HepG2 (cell line): Measurements from ENCODE around the gene CENPP. TPM values are rescaled to one million over a fixed set of nuclear protein-coding genes. Genes with fewer than 3 reads are reported as not detected.

Source experiments
- ATAC-seq: fragments of 200-7000 bp; cut with Tn5 transposase; 3 replicates; pipeline ENCODE4 v1.9.1; 2020; ENCODE audit warnings: mild to moderate bottlenecking, moderate library complexity
- BruUV-seq: library from RNA; stranded (reverse); fragments of 400-500 nt; replicated peaks from 2 replicates; lab custom pipeline; 2021; lab: Mats Ljungman, UMichigan
- CTCF ChIA-PET: fragments of 300-600 bp; formaldehyde crosslinking; extraction: SDS; loops from one replicate; lab custom pipeline; 2021; ENCODE audit warnings: low total read pairs, inconsistent platforms, low intra/inter-chr PET ratio; lab: Yijun Ruan, JAX
- POLR2A ChIA-PET: fragments of 350-600 bp; sonication (Branson Sonifier 250); formaldehyde crosslinking; loops from one replicate; lab custom pipeline; 2020; ENCODE audit warnings: antibody characterized with exemption, inconsistent platforms; lab: Yijun Ruan, JAX
- DNase-seq: peaks from one replicate; pipeline ENCODE4 v3.0.0-alpha.2; 2015; ENCODE audit warnings: low spot score
- FAIRE-seq: peaks from 3 replicates; lab custom pipeline; 2011; peaks lifted over from hg19 to GRCh38; lab: Jason Lieb, UNC
- H2AFZ ChIP-seq: one replicate; pipeline ENCODE4 v1.6.1; 2011; ENCODE audit warnings: low read length, inconsistent platforms
- H3K27ac ChIP-seq: fragments of 300-600 bp; 3 replicates; pipeline ENCODE4 v1.8.0; 2011; ENCODE audit warnings: mixed run types, mild to moderate bottlenecking, mixed read lengths, low read length, inconsistent platforms; ENCODE audit not compliant: insufficient read depth; ENCODE audit errors: extremely low read length
- H3K27me3 ChIP-seq, 2 experiments: fragments of 200-600 bp in 1 of 2; 2 replicates in 1 of 2; 3 replicates in 1 of 2; pipeline versions ENCODE4 v1.6.0 to v1.8.0; 2011; ENCODE audit warnings: low read length in 2 of 2, mild to moderate bottlenecking in 2 of 2, moderate library complexity in 2 of 2, inconsistent platforms in 1 of 2; ENCODE audit not compliant: insufficient read depth in 2 of 2, control insufficient read depth in 1 of 2
- H3K36me3 ChIP-seq, 2 experiments: fragments of 200-600 bp in 1 of 2; replicated peaks in 1 of 2; 2 replicates in 1 of 2; 3 replicates in 1 of 2; pipeline versions ENCODE4 v1.5.1 to v1.8.0; 2011; ENCODE audit warnings: low read length in 2 of 2, inconsistent platforms in 1 of 2; ENCODE audit not compliant: insufficient read depth in 2 of 2, control insufficient read depth in 1 of 2
- H3K4me1 ChIP-seq: 2 replicates; pipeline ENCODE4 v1.5.1; 2012; ENCODE audit warnings: low read length, inconsistent platforms; ENCODE audit not compliant: insufficient read depth
- H3K4me2 ChIP-seq: 2 replicates; pipeline ENCODE4 v1.6.0; 2011; ENCODE audit warnings: low read depth, low read length, inconsistent platforms
- H3K4me3 ChIP-seq, 3 experiments: fragments of 200-600 bp in 1 of 3; sonication (generic), shearing (Covaris generic) in 1 of 3; replicated peaks in 1 of 3; 2 replicates each; pipeline ENCODE4 v1.5.1; 2011 to 2016; ENCODE audit warnings: low read length in 3 of 3, inconsistent platforms in 2 of 3, low read depth in 2 of 3, mild to moderate bottlenecking in 2 of 3, control low read depth in 1 of 3, mixed read lengths in 1 of 3; ENCODE audit not compliant: insufficient read depth in 1 of 3
- H3K79me2 ChIP-seq: one replicate; pipeline ENCODE4 v1.6.1; 2011; ENCODE audit warnings: low read length, inconsistent platforms; ENCODE audit not compliant: insufficient read depth
- H3K9ac ChIP-seq: 2 replicates; pipeline ENCODE4 v1.6.0; 2011; ENCODE audit warnings: mild to moderate bottlenecking, low read depth, low read length, inconsistent platforms; ENCODE audit not compliant: insufficient read depth
- H3K9me3 ChIP-seq: 2 replicates; pipeline ENCODE4 v1.5.1; 2012; ENCODE audit warnings: mild to moderate bottlenecking, low read length
- H4K20me1 ChIP-seq: 2 replicates; pipeline ENCODE4 v1.6.0; 2011; ENCODE audit warnings: inconsistent platforms, mild to moderate bottlenecking, low read length, moderate library complexity; ENCODE audit not compliant: insufficient read depth
- ATF2 ChIP-seq: sonication (generic); formaldehyde crosslinking; IDR thresholded peaks from 2 replicates; pipeline ENCODE4 v1.4.0; 2020; ENCODE audit warnings: missing genetic modification reagents
- BCL3 ChIP-seq: sonication (generic); formaldehyde crosslinking; IDR thresholded peaks from 2 replicates; pipeline ENCODE4 v1.5.1; 2020; ENCODE audit warnings: mild to moderate bottlenecking, missing genetic modification reagents, moderate library complexity
- FOSL1 ChIP-seq: sonication (generic); formaldehyde crosslinking; IDR thresholded peaks from 2 replicates; pipeline ENCODE4 v1.9.0; 2021; ENCODE audit warnings: missing genetic modification reagents, borderline replicate concordance
- LCORL ChIP-seq, 2 experiments: fragments of 450-650 bp in 1 of 2; sonication (generic) in 1 of 2; formaldehyde crosslinking in 1 of 2; IDR thresholded peaks; 2 replicates each; pipeline versions ENCODE4 v1.5.0 to v1.6.1; 2017 to 2020; ENCODE audit warnings: antibody characterized with exemption in 1 of 2, missing genetic modification reagents in 1 of 2
- POLR2G ChIP-seq: fragments of 200-400 bp; formaldehyde crosslinking; IDR thresholded peaks from 2 replicates; pipeline ENCODE4 v1.6.1; 2018; ENCODE audit warnings: mild to moderate bottlenecking, low read depth, low read length, moderate library complexity
- RBM22 ChIP-seq: fragments of 200-400 bp; formaldehyde crosslinking; optimal IDR thresholded peaks from 2 replicates; pipeline ENCODE3; 2017; ENCODE audit warnings: mild to moderate bottlenecking, low read length, moderate library complexity
- SCMH1 ChIP-seq: sonication (generic); formaldehyde crosslinking; IDR thresholded peaks from 2 replicates; pipeline ENCODE4 v1.9.0; 2021; ENCODE audit warnings: missing genetic modification reagents, mild to moderate bottlenecking, borderline replicate concordance
- SIX1 ChIP-seq: sonication (generic); formaldehyde crosslinking; IDR thresholded peaks from 2 replicates; pipeline ENCODE4 v1.4.0; 2020; ENCODE audit warnings: missing genetic modification reagents, borderline replicate concordance
- SRSF4 ChIP-seq: fragments of 200-400 bp; formaldehyde crosslinking; IDR thresholded peaks from one replicate; pipeline ENCODE4 v1.6.1; 2018; ENCODE audit warnings: mild to moderate bottlenecking, low read depth, low read length, moderate library complexity; ENCODE audit not compliant: poor library complexity, severe bottlenecking
- TBX2 ChIP-seq: sonication (generic); formaldehyde crosslinking; IDR thresholded peaks from 2 replicates; pipeline ENCODE4 v1.5.0; 2020; ENCODE audit warnings: missing genetic modification reagents, mild to moderate bottlenecking, borderline replicate concordance
- TEAD3 ChIP-seq: optimal IDR thresholded peaks from 2 replicates; pipeline ENCODE3; 2016; ENCODE audit warnings: borderline replicate concordance
- ZKSCAN8 ChIP-seq: IDR thresholded peaks from 2 replicates; pipeline ENCODE4 v1.6.1; 2016; ENCODE audit warnings: borderline replicate concordance, missing genetic modification reagents, missing compliant biosample characterization
- ZNF253 ChIP-seq: sonication (generic); formaldehyde crosslinking; IDR thresholded peaks from 2 replicates; pipeline ENCODE4 v1.8.0; 2022; ENCODE audit warnings: mild to moderate bottlenecking, missing genetic modification reagents, borderline replicate concordance
- ZNF530 ChIP-seq: sonication (generic); formaldehyde crosslinking; IDR thresholded peaks from 2 replicates; pipeline ENCODE4 v1.5.0; 2020; ENCODE audit warnings: low read depth, mild to moderate bottlenecking, missing genetic modification reagents
- ZNF546 ChIP-seq: sonication (generic); formaldehyde crosslinking; conservative IDR thresholded peaks from 2 replicates; pipeline ENCODE4 v1.8.1; 2023; ENCODE audit warnings: mild to moderate bottlenecking, missing genetic modification reagents
- ZNF749 ChIP-seq: sonication (generic); formaldehyde crosslinking; IDR thresholded peaks from 2 replicates; pipeline ENCODE4 v1.8.0; 2022; ENCODE audit warnings: mild to moderate bottlenecking, missing genetic modification reagents, moderate library complexity, borderline replicate concordance
- WGBS: methylation state at CpG from one replicate; pipeline ENCODE4 v1.1.6; 2017; ENCODE audit warnings: low lambda C conversion rate; 5-methylcytosine and 5-hydroxymethylcytosine counted together
- in situ Hi-C: cut with HindIII; loops from 2 replicates; pipeline ENCODE4 v1.10.0; 2017; ENCODE audit warnings: low pct_unique_long_range_greater_than_20kb; ENCODE audit not compliant: extremely low pct_ligation_motif_present
- intact Hi-C: fragments of 100-400 bp; cut with micrococcal nuclease; formaldehyde crosslinking; loops from one replicate; pipeline ENCODE4 v1.10.0; 2022; ENCODE audit not compliant: unreplicated experiment
- polyA plus RNA-seq, 8 experiments: library from polyadenylated mRNA; depleted of rRNA in 3 of 8; stranded (reverse) in 7 of 8; unstranded in 1 of 8; fragments of >200 nt; fragmentation: Illumina TruSeq in 4 of 8; extraction: Trizol in 4 of 8; gene quantifications; 2 replicates each; pipeline versions ENCODE4 v1.2.1 to v1.2.3, GENCODE V29; 2011 to 2016; ENCODE audit warnings: low read depth in 4 of 8, missing spikeins in 1 of 8, mixed read lengths in 1 of 8; ENCODE audit not compliant: insufficient read depth in 1 of 8
- total RNA-seq, 5 experiments: library from RNA; depleted of rRNA; stranded (reverse); fragments of >200 nt; fragmentation: Illumina TruSeq; extraction: Trizol; gene quantifications; 2 replicates each; pipeline ENCODE4 v1.2.3, GENCODE V29; 2016; ENCODE audit warnings: low read depth in 1 of 5

Gene CENPP
- total and polyA plus RNA-seq, 2 of the 13 experiments (the other 11 are each of a cell fraction or from before 2014, with no cell fraction given): 2.0 to 11.4 TPM

- TF ChIP-seq ATF2 (CRISPR knock-in tag) (no peak), FOSL1 (CRISPR knock-in tag) (no peak), BCL3 (CRISPR knock-in tag) (no peak), RBM22 (no peak), ZNF530 (CRISPR knock-in tag) (no peak), TBX2 (no peak), SCMH1 (CRISPR knock-in tag) (no peak), ZNF546 (CRISPR knock-in tag) (no peak), POLR2G (no peak), ZNF749 (CRISPR knock-in tag) (no peak), TEAD3 (no peak), SIX1 (CRISPR knock-in tag) (no peak), LCORL (IDR thresholded peaks at IDR 0.05) (no peak), LCORL (CRISPR knock-in tag; IDR thresholded peaks at IDR 0.05) (no peak), SRSF4 (no peak), ZKSCAN8 (CRISPR knock-in tag) (no peak), ZNF253 (CRISPR knock-in tag) (no peak)
- DNase-seq: no peak
- H3K36me3 ChIP-seq: no peaks in the 10 kb centered on the region
- H2AFZ ChIP-seq: no peak overlapping the region
- no peak for ATAC-seq
- no peak overlapping the region for H3K9ac ChIP-seq
- in situ Hi-C loops: no loop called here
- ChIA-PET CTCF (no interaction called here), POLR2A (no interaction called here)
- 94% methylated on average over 3 of the region's 3 CpGs for WGBS
- H3K4me2 ChIP-seq: no peak overlapping the region
- no peak overlapping the region for H3K4me3 ChIP-seq
- intact Hi-C loops: no loop called here
- BruUV-seq: no TSS peak
- no peaks in the 10 kb centered on the region for H3K79me2 ChIP-seq
- H3K27me3 ChIP-seq: no peaks in the 10 kb centered on the region
- H3K9me3 ChIP-seq: no peaks in the 10 kb centered on the region
- no peak overlapping the region for H3K27ac ChIP-seq
- no peak for FAIRE-seq
- no peaks in the 10 kb centered on the region for H4K20me1 ChIP-seq
- H3K4me1 ChIP-seq: no peaks in the 10 kb centered on the region
Observed at GRCh38 chr9:92506184-92506857, 180.6 kb downstream of the CENPP start.
